ENCODE measurements around the gene KRTAP23-1.

KRTAP23-1 gene

DNA sequence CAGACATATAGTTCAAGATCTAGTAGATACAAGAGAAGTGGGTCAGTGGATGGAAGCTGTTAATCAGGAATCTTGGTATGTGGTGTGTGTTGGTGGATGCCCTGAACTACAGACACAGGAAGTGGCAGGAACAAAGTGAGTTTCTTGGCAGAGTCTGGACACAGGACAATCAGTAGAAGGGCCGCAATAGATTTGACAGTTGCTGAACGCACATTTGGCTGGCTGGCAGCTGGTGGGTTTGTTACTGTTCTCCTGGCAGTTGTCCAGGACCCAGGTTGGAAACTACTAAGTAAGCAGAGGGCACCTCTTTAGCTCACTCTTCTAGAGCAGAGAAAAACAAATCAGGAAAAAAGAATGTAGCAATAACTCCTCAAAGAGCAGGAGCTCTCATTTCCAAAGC, 41.5 kb downstream of the KRTAP23-1 start:
- DNase-seq (ENCODE audit: low spot score) = no peak

DNA sequence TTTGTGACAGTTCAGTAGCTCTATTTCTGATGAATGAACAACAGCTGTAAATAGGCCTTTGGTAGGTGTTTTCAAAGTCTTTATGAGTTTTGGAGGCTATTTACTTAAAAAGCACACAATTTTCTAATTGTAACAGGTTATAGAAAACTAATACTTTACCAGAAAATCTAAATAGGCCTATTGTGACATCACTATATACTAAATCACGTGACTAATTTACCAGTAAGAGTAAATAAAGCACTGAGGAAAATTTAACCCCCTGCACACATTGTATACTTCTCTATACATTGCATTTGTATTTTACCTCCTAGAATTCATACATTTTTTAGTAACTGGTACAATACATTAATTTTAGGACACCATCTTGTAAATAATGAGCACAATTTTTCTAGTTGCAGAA, 43.3 kb downstream of the KRTAP23-1 start:
- DNase-seq (ENCODE audit: low spot score) = no peak

Measured in iPS-NIHi11 (cell line).